NCI-H1694 treated with DMSO at 0.1 percent for 48 hours (cell line): ENCODE results near the gene GLS.

ENCODE experiments used
- DNase-seq: peaks from one replicate; lab custom pipeline; 2025; lab: John Stamatoyannopoulos, UW

Gene GLS

GRCh38 chr2:190887089-190887488 lies 6.5 kb downstream of the GLS start:
- DNase-seq: no peak

GRCh38 chr2:190888449-190888848 lies 7.8 kb downstream of the GLS start:
- DNase-seq: no peak

GRCh38 chr2:190889175-190889943 lies 8.7 kb downstream of the GLS start:
- no peak for DNase-seq

- no peak for DNase-seq
These were observed 10.8 kb downstream of the GLS start for GRCh38 chr2:190891372-190891771.

GRCh38 chr2:190891889-190892288 lies 11.3 kb downstream of the GLS start:
- DNase-seq: no peak

GRCh38 chr2:190893157-190893556 lies 12.5 kb downstream of the GLS start:
- DNase-seq: no peak

GRCh38 chr2:190896477-190896876 lies 15.9 kb downstream of the GLS start:
- DNase-seq: no peak

GRCh38 chr2:190903693-190904450 lies 23.3 kb downstream of the GLS start:
- DNase-seq: no peak

- no peak for DNase-seq
These were observed 24.1 kb downstream of the GLS start for GRCh38 chr2:190904640-190905261.

- no peak for DNase-seq
These were observed 27.9 kb downstream of the GLS start for GRCh38 chr2:190908532-190908931.

GRCh38 chr2:190909680-190910079 lies 29.1 kb downstream of the GLS start:
- no peak for DNase-seq

- DNase-seq: no peak
These were observed 29.9 kb downstream of the GLS start for GRCh38 chr2:190910341-190911136.

GRCh38 chr2:190911813-190912212 lies 31.2 kb downstream of the GLS start:
- DNase-seq: no peak

GRCh38 chr2:190912726-190913125 lies 32.1 kb downstream of the GLS start:
- no peak for DNase-seq

- no peak for DNase-seq
These were observed 33.1 kb downstream of the GLS start for GRCh38 chr2:190913725-190914124.

- no peak for DNase-seq
These were observed 36.2 kb downstream of the GLS start for GRCh38 chr2:190916829-190917228.

- no peak for DNase-seq
These were observed 39.5 kb downstream of the GLS start for GRCh38 chr2:190920085-190920484.

GRCh38 chr2:190922376-190922775 lies 41.8 kb downstream of the GLS start:
- no peak for DNase-seq

GRCh38 chr2:190927301-190927700 lies 46.7 kb downstream of the GLS start:
- no peak for DNase-seq

- DNase-seq: no peak
These were observed 49.3 kb downstream of the GLS start for GRCh38 chr2:190929919-190930318.

GRCh38 chr2:190930411-190930810 lies 49.8 kb downstream of the GLS start:
- no peak for DNase-seq

GRCh38 chr2:190932514-190932913 lies 51.9 kb downstream of the GLS start:
- no peak for DNase-seq
